Keratinocyte (primary cell): ENCODE data around the gene PRM1.

Experiments used
- CTCF ChIP-seq, 3 experiments: IDR thresholded peaks in 1 of 3; conservative IDR thresholded peaks in 1 of 3; optimal IDR thresholded peaks in 1 of 3; 2 replicates in 2 of 3; 3 replicates in 1 of 3; pipeline versions ENCODE3 to v1.5.1; 2011; ENCODE audit warnings: low read length in 3 of 3, mild to moderate bottlenecking in 3 of 3, moderate library complexity in 2 of 3, control low read depth in 1 of 3, inconsistent platforms in 1 of 3; ENCODE audit not compliant: insufficient read depth in 2 of 3; ENCODE audit errors: extremely low read depth in 1 of 3
- EZH2 ChIP-seq: IDR thresholded peaks from one replicate; pipeline ENCODE4 v1.6.1; 2012; ENCODE audit warnings: inconsistent platforms, mild to moderate bottlenecking, low read length, moderate library complexity

GRCh38 chr16:11329071-11329491, 48.0 kb upstream of the PRM1 start:
- no peak for TF ChIP-seq CTCF (optimal IDR thresholded peaks at IDR 0.05 in 1 of 3, IDR thresholded peaks at IDR 0.05 in 1 of 3, conservative IDR thresholded peaks at IDR 0.05 in 1 of 3; ENCODE audit: extremely low read depth in 1 of 3, insufficient read depth in 2 of 3, low read length in 3 of 3)
- no peak for TF ChIP-seq EZH2
